K562 treated with DMSO at 1 percent for 12 hours (cell line): ENCODE results near the gene MDK. TPM values are rescaled to one million over a fixed set of nuclear protein-coding genes. Genes with fewer than 3 reads are reported as not detected.

Source experiments
- total RNA-seq: library from RNA; unstranded; fragments of 300-600 nt; gene quantifications from 2 replicates; pipeline ENCODE4 v1.2.3, GENCODE V29; 2022; ENCODE audit not compliant: insufficient read depth

MDK gene, protein sequence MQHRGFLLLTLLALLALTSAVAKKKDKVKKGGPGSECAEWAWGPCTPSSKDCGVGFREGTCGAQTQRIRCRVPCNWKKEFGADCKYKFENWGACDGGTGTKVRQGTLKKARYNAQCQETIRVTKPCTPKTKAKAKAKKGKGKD
- total RNA-seq = 191 and 236 TPM in 2 replicates

DNA sequence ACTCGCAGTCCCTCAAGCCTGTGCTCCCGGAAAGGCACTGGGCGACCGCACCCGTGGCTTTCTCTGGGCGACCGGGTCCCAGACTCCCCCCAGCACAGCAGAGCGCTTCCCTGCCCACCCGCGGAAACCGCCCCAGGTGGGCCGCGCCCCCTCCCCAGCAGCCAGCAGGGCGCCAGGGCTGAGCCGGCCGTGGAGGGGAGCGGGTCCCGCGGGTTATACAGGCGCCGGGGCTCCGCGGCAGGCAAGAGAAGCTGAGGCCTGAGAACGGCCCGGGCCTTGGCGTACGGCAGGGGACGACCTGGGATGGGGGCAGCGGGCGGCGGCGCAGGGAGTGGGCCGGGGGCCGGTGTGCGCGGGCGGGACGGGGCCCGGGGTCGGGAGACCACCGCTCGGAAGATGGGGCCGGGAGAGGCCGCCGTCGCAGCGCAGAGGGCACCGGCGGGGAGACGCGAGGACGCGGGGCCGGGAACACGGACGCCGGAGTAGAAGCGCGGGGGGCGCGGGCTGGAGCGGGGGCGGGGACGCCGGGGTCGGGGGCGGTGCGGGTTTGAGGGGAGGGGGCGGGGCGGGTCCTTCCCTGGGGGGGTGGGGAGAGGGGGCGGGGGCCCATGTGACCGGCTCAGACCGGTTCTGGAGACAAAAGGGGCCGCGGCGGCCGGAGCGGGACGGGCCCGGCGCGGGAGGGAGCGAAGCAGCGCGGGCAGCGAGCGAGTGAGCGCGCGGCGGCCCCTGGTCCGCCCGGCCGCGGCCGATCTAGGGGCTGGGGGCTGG, at the start of gene MDK:
Gene MDK, plus strand, starts transcription at position 622 of the 771 bp plus-strand sequence. CDS start 389 bp downstream, outside the sequence.

DNA sequence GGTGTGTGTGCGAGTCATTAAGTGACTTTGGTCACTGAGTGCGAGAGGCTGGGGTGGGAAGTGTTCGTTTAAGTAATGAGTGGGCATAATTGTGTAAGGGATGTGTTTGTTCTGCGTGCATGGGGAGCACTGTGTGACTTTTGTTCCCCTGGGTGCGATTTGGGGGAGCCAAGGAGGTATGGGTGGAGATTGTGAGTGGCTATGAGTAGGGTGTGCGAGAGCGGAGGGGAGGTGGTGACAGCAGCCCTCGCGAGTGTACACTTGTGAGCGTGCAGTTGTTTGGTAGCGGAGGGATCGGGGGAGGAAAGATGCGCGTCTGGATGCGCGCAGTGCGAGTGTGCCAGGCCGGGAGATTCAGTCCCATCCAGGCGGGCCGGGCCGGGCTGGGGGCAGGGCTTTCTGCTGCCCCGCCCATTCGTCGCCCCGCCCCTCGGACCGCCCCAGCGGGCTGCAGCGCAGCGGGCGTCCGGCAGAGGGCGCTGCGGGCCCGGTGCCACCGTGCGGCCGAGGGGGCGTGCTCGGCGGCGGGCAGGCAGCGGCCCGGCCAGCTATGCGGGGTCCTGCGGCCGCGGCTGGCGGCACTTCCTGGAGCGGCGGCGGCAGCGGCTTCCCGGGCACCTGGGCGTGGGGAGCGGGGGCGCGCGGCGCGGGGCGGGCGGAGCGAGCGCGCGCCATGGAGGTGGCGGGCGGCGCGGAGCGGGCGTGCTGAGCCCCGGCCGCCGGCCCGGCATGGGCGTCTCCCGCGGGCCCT, 34.4 kb upstream of the MDK start, which contains the start of gene DGKZ:
Gene DGKZ, plus strand, starts transcription at position 578 of the 751 bp plus-strand sequence. CDS start 197 bp downstream, outside the sequence.

DNA sequence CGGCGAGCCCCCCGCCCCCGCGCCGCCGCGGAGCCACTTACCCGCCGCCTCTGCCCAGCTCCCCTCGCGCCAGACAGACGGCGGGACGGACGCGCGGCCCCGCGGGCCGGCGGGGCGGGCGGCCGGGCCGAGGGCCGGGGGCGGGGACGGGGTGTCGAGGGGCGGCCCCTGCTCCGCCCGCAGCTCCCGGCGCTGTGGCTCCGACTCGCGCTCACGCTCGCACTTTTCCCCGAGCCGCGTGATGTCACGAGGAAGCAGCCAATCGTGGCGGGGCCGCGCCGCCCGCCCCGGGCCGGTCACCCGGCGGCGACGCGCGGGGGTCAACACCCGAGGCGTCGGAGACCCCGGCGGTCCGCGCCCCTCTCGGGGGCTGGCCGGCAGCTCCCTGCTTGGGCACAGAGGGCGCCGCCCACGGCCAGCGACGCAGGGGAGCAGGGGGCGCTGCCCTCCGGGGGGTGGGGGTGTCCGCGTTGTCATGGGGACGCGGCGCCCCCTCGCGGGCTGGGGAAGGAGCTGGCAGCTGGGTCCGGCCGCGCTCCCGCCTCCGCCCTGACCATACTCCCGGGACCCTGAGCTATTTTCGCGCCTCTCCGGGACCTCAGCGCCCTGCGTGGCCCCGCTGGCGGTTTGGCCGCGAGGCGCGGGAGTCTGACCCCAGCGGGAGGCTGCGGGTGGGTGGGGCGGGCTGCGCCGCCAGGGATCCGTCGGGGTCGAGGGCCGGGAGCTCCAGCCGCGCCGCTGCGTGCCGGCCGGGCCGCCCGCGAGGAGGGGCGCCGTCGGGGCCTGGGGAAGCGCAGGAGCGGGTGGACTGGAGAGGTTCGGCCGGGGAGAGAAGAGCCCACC, 10.3 kb downstream of the MDK start, which contains the start of gene CHRM4:
Gene CHRM4, minus strand, starts transcription at position 199 of the 843 bp plus-strand sequence. CDS start 5,219 bp downstream, outside the sequence.

Other genes starting within 250 kb of the MDK start
- 13.7 and 36.0 TPM in 2 replicates for gene CREB3L1, start 104.0 kb upstream of the MDK start, total RNA-seq
- 55.5 and 84.0 TPM in 2 replicates for gene DGKZ, start 34.2 kb upstream of the MDK start, total RNA-seq
- gene CHRM4, start 10.1 kb downstream of the MDK start, total RNA-seq = 0.78 TPM in 1 of 2 replicates, not detected in the other
- 18.6 and 38.8 TPM in 2 replicates for gene AMBRA1, start 212.4 kb downstream of the MDK start, total RNA-seq
- 5.3 and 19.6 TPM in 2 replicates for gene HARBI1, start 235.6 kb downstream of the MDK start, total RNA-seq
- 32.7 and 57.2 TPM in 2 replicates for gene ATG13, start 235.9 kb downstream of the MDK start, total RNA-seq